GM18868 (cell line): ENCODE data around the gene SART1.
A peak's percentile ranks its signal among the peaks of the same experiment; 100 is the strongest.
"Not testable (repeated sequence)": the region's sequence is repeated elsewhere in the genome, so short reads cannot be mapped to it uniquely, and the experiment has no call there.

Source experiments
- ATAC-seq: cut with Tn5 transposase; IDR thresholded peaks from one replicate; pipeline ENCODE4 v1.9.1; 2021; ENCODE audit warnings: mild to moderate bottlenecking, moderate library complexity; ENCODE audit not compliant: unreplicated experiment

The SART1 gene

GRCh38 chr11:65988791-65989592, 27.5 kb downstream of the SART1 start:
- peak; percentile 84 for ATAC-seq

GRCh38 chr11:65992056-65992455, 30.5 kb downstream of the SART1 start:
- ATAC-seq: no peak

DNA sequence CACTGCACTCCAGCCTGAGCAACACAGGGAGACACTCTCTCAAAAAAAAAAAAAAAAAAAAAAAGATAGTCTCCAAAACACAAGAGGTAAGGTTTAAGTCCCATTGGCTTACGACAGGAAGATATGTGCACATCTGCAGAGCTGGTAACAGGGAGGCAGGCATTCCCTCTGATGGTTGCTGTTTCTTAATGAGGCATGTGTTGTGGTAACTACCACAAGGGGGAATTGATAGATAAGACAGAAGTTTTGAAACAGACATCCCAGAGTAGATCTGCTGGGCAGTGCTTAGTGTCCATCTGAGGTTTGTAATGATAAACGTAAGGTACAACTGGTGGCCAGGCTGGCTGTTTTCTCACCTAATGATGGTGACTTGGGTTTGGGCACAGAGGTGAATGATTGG, 35.8 kb downstream of the SART1 start:
- ATAC-seq: no peak

GRCh38 chr11:66001942-66002647, 40.6 kb downstream of the SART1 start, which contains the start of the genes BANF1 and EIF1AD:
Gene BANF1, plus strand, starts transcription at chr11:66002503. Its CDS starts 748 bp downstream, at chr11:66003251.
Gene EIF1AD, minus strand, starts transcription at chr11:66002157. Its CDS starts 1,768 bp downstream, at chr11:66000389.
- peak; percentile 79 for ATAC-seq

- ATAC-seq: peak; percentile 45
These were observed 41.2 kb downstream of the SART1 start for GRCh38 chr11:66002648-66003225.

- no peak for ATAC-seq
These were observed 41.8 kb downstream of the SART1 start for GRCh38 chr11:66003291-66003690.

DNA sequence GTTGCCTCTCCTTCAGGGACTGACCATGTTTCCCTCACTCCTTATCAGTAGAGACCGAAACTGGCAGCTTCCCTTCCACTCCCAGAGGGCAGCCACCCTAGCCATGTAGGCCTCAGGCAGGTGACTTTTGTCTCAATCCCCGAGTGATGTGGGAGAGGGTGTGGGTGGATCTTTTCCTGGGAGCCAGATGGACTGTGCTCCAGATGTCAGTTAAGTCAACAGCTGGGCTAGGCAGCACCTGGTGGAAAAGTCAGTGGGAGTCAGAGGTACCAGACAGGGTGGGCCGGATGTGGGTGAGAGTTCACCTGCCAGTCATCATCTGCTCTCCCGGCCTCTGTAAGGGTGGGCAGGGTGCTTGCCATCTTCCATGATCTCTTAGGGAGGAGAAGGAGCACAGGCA, 42.7 kb downstream of the SART1 start:
- ATAC-seq: no peak

- no peak for ATAC-seq
These were observed 44.8 kb downstream of the SART1 start for GRCh38 chr11:66006134-66006890.

GRCh38 chr11:66006891-66007176, 45.3 kb downstream of the SART1 start:
- ATAC-seq: no peak

GRCh38 chr11:66007201-66007634, 45.7 kb downstream of the SART1 start:
- no peak for ATAC-seq

- ATAC-seq: no peak
These were observed 46.5 kb downstream of the SART1 start for GRCh38 chr11:66008095-66008467.

DNA sequence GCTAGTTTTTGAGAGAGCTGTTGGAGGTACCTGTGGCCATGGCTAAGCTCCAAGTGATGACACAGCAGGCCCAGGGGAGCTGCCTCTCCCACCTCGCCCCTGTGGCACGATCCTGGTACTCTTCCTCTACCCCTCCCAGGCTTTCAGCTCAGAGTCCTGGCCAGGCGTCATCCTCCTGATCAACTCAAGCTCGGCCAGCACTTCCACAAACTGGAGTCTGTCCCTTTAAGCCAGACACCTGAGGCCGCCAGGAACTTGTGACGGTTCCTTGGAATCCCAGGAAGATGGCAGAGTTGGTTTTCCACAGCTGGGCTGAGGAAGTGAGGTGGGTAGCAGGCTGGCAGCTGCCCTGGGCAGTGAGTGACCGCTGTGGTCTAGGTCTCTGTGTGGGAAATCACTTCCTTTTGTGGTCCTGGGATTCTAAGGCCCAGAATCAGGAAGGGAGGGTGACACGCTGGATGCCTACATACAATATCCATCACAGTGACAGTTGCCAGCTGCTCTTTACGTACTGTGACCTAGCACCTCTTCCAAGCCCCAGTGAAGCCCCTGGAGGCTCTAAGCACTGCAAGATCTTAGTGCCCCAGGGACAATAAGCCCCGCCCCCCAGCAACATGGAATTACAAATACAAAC, 47.1 kb downstream of the SART1 start:
- no peak for ATAC-seq

- not testable (repeated sequence) for ATAC-seq
These were observed 48.5 kb downstream of the SART1 start for GRCh38 chr11:66010036-66010435.

- no peak for ATAC-seq
These were observed 49.8 kb downstream of the SART1 start for GRCh38 chr11:66011239-66011784.

DNA sequence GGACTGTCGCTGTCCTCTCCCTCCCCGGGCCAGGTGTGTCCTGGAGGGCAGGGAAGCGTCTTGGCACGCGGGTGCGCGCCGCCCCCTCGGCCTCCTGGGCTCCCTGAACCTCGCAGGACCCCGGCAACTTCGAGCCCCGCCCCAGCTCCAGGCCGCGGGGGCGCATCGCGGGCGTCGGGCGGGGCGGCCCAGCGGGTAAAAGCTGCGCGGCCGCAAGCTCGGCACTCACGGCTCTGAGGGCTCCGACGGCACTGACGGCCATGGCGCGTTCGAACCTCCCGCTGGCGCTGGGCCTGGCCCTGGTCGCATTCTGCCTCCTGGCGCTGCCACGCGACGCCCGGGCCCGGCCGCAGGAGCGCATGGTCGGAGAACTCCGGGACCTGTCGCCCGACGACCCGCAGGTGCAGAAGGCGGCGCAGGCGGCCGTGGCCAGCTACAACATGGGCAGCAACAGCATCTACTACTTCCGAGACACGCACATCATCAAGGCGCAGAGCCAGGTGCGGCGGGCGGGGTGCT, 50.3 kb downstream of the SART1 start, which contains the start of gene CST6:
Gene CST6 (plus strand): TSS at position 224 of the 519 bp plus-strand sequence. CDS start 37 bp downstream, at position 261.
- ATAC-seq: no peak

DNA sequence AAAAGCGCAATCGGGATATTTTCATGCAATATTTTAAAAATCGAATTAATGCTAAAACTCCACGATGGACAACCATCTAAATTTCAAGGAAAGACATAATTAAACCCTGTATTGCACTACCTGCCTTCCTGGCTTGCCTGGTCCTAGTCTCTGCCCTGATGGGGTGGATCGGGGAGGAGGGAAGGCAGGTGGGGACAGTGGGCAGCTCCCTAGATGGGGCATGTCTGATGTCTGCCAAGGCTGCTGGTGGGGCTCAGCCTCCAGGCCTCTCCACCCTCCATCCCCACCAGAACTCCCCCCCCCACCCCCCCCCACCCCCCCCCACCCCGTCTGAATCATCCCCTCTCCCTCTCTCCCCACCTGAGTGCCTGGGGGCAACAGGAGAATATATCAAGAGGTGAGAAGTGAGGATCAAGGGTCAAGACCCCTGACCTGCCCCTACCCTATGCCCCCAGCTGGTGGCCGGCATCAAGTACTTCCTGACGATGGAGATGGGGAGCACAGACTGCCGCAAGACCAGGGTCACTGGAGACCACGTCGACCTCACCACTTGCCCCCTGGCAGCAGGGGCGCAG, 50.9 kb downstream of the SART1 start:
- no peak for ATAC-seq

DNA sequence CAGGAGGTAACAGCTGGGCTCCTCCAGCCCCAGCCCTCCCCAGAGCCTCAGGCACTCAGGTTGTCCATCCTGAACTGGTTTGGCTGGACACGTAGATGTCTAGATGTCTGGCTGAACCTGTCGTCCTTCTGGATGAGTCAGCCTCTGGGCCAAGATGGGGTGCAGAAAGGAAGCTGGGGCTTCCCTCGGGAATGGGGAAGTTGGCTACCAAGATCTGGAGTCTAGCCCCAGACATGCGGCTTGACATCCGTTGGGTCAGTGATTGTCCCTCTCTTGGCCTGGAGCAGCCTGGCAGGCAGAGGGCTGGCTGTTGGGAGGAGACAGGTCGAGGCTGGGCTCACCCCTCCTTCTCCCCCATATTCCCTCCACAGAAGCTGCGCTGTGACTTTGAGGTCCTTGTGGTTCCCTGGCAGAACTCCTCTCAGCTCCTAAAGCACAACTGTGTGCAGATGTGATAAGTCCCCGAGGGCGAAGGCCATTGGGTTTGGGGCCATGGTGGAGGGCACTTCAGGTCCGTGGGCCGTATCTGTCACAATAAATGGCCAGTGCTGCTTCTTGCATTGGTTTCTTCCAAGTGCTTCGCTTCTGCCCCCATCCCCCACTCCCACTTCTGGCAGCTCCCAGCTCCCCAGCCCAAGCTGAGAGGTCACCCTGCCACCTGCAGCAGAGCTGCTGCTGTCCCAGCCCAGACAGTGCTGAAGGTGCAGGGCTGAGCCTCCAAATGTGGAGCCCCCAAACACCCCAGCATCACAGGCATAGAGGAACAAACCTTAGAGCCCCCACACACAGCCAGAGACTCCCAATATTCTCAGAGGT, 51.6 kb downstream of the SART1 start:
- ATAC-seq: no peak

GRCh38 chr11:66013762-66014100, 52.2 kb downstream of the SART1 start:
- ATAC-seq: no peak
